Neural progenitor cell (in vitro differentiated cells): ENCODE measurements around the gene SVBP. TPM values are rescaled to one million over a fixed set of nuclear protein-coding genes. Genes with fewer than 3 reads are reported as not detected.
A peak's percentile ranks its signal among the peaks of the same experiment; 100 is the strongest.

Source experiments
- DNase-seq: peaks from one replicate; pipeline ENCODE4 v3.0.0-alpha.2; 2016; ENCODE audit warnings: low spot score
- H2AFZ ChIP-seq: fragments of 200-600 bp; sonication (generic); replicated peaks from 2 replicates; pipeline ENCODE4 v1.6.1; 2016; ENCODE audit warnings: antibody characterized with exemption
- H3F3A ChIP-seq: fragments of 200-600 bp; sonication (generic); 2 replicates; pipeline ENCODE4 v1.6.1; 2016; ENCODE audit warnings: antibody characterized with exemption, low read depth
- H3K27ac ChIP-seq: fragments of 200-600 bp; sonication (generic); 2 replicates; pipeline ENCODE4 v1.5.1; 2016; ENCODE audit warnings: mild to moderate bottlenecking
- H3K27me3 ChIP-seq: fragments of 200-600 bp; sonication (generic); 2 replicates; pipeline ENCODE4 v1.6.1; 2016; ENCODE audit warnings: mild to moderate bottlenecking, moderate library complexity
- H3K36me3 ChIP-seq: fragments of 200-600 bp; sonication (generic); 2 replicates; pipeline ENCODE4 v1.5.1; 2016
- H3K4me1 ChIP-seq: fragments of 200-600 bp; sonication (generic); 2 replicates; pipeline ENCODE4 v1.6.1; 2016; ENCODE audit warnings: mixed run types
- H3K4me2 ChIP-seq: fragments of 200-600 bp; sonication (generic); 2 replicates; pipeline ENCODE4 v1.6.1; 2016
- H3K4me3 ChIP-seq: fragments of 200-600 bp; sonication (generic); 2 replicates; pipeline ENCODE4 v1.5.1; 2016
- H3K79me2 ChIP-seq: fragments of 200-600 bp; sonication (generic); 2 replicates; pipeline ENCODE4 v1.6.1; 2016; ENCODE audit warnings: low read depth
- H3K9ac ChIP-seq: fragments of 200-600 bp; sonication (generic); 2 replicates; pipeline ENCODE4 v1.6.1; 2016
- H3K9me3 ChIP-seq: fragments of 200-600 bp; sonication (generic); 2 replicates; pipeline ENCODE4 v1.5.1; 2016; ENCODE audit warnings: low read depth
- H4K20me1 ChIP-seq: fragments of 200-600 bp; sonication (generic); 2 replicates; pipeline ENCODE4 v1.6.1; 2016; ENCODE audit warnings: low read depth
- H3K27ac Mint-ChIP-seq: 3 replicates; pipeline ENCODE4 v1.8.0; 2021; ENCODE audit warnings: mixed read lengths
- H3K27me3 Mint-ChIP-seq: 2 replicates; pipeline ENCODE4 v1.8.0; 2022; ENCODE audit warnings: low read depth, mild to moderate bottlenecking, inconsistent platforms, moderate library complexity, mixed read lengths; ENCODE audit not compliant: insufficient read depth
- H3K36me3 Mint-ChIP-seq: 3 replicates; pipeline ENCODE4 v1.8.0; 2021; ENCODE audit warnings: mixed read lengths
- H3K4me1 Mint-ChIP-seq: 3 replicates; pipeline ENCODE4 v1.8.0; 2021; ENCODE audit warnings: mixed read lengths
- H3K4me3 Mint-ChIP-seq: 3 replicates; pipeline ENCODE4 v1.8.0; 2021; ENCODE audit warnings: mild to moderate bottlenecking, moderate library complexity, mixed read lengths
- H3K9me3 Mint-ChIP-seq: 3 replicates; pipeline ENCODE4 v1.8.0; 2020; ENCODE audit warnings: mixed read lengths
- EZH2 ChIP-seq: fragments of 200-600 bp; sonication (generic); IDR thresholded peaks from 2 replicates; pipeline ENCODE4 v1.6.1; 2017; ENCODE audit warnings: antibody characterized with exemption, mild to moderate bottlenecking, moderate library complexity
- EZH2phosphoT487 ChIP-seq: fragments of 200-600 bp; sonication (generic); IDR thresholded peaks from 2 replicates; pipeline ENCODE4 v1.6.1; 2017; ENCODE audit warnings: antibody characterized with exemption
- total RNA-seq: library from RNA; depleted of rRNA; stranded (reverse); fragments of >200 nt; gene quantifications from 2 replicates; pipeline ENCODE4 v1.2.3, GENCODE V29; 2015; ENCODE audit warnings: low replicate concordance
- TF ChIP-seq, protein P1 (sequence below): fragments of 200-600 bp; sonication (generic); IDR thresholded peaks from 2 replicates; pipeline ENCODE4 v1.5.1; 2017; ENCODE audit warnings: antibody characterized with exemption, mild to moderate bottlenecking

The SVBP gene
- total RNA-seq, 1 donor from 2014 or later = 103 TPM

DNA sequence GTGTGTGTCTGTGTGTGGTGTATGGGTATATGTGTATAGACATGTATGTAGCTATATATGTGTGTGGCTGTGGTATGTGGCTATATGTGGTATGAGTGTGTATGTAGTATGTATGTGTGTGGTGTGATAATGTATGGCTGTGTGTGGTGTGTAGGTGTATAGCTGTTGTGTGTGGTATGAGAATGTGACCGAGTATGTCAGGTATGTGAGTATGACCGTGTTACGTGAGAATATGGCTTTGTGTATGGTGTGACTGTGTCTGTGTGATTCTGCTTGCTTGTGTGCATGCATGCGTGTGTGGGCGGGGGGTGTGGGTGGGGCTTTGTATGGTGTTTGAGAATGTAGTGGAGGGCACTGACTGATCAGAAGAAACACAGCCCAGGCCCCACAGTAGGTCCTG is 32.7 kb upstream of the SVBP start:
- no peak overlapping the region for H3K9ac ChIP-seq
- Mint-ChIP-seq H3K4me3 (no peak overlapping the region), H3K27ac (no peak overlapping the region), H3K4me1 (peaks cover 16% of the 10 kb centered on the region), H3K27me3 (peaks cover 5% of the 10 kb centered on the region), H3K36me3 (peaks cover 51% of the 10 kb centered on the region), H3K9me3 (peaks cover 24% of the 10 kb centered on the region)
- peaks cover 12% of the 10 kb centered on the region for H3K4me1 ChIP-seq
- peaks cover 14% of the 10 kb centered on the region for H4K20me1 ChIP-seq
- H2AFZ ChIP-seq = no peak overlapping the region
- peaks cover 9% of the 10 kb centered on the region for H3F3A ChIP-seq
- H3K36me3 ChIP-seq = peaks cover 4% of the 10 kb centered on the region
- no peaks in the 10 kb centered on the region for H3K9me3 ChIP-seq
- no peaks in the 10 kb centered on the region for H3K27me3 ChIP-seq
- H3K79me2 ChIP-seq = peaks cover 32% of the 10 kb centered on the region
- no peak for TF ChIP-seq EZH2phosphoT487
- TF ChIP-seq, protein P1, sequence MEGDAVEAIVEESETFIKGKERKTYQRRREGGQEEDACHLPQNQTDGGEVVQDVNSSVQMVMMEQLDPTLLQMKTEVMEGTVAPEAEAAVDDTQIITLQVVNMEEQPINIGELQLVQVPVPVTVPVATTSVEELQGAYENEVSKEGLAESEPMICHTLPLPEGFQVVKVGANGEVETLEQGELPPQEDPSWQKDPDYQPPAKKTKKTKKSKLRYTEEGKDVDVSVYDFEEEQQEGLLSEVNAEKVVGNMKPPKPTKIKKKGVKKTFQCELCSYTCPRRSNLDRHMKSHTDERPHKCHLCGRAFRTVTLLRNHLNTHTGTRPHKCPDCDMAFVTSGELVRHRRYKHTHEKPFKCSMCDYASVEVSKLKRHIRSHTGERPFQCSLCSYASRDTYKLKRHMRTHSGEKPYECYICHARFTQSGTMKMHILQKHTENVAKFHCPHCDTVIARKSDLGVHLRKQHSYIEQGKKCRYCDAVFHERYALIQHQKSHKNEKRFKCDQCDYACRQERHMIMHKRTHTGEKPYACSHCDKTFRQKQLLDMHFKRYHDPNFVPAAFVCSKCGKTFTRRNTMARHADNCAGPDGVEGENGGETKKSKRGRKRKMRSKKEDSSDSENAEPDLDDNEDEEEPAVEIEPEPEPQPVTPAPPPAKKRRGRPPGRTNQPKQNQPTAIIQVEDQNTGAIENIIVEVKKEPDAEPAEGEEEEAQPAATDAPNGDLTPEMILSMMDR = no peak
- TF ChIP-seq EZH2 = no peak
- DNase-seq = no peak
- H3K4me2 ChIP-seq = no peak overlapping the region
- H3K4me3 ChIP-seq = no peak overlapping the region
- no peak overlapping the region for H3K27ac ChIP-seq

DNA sequence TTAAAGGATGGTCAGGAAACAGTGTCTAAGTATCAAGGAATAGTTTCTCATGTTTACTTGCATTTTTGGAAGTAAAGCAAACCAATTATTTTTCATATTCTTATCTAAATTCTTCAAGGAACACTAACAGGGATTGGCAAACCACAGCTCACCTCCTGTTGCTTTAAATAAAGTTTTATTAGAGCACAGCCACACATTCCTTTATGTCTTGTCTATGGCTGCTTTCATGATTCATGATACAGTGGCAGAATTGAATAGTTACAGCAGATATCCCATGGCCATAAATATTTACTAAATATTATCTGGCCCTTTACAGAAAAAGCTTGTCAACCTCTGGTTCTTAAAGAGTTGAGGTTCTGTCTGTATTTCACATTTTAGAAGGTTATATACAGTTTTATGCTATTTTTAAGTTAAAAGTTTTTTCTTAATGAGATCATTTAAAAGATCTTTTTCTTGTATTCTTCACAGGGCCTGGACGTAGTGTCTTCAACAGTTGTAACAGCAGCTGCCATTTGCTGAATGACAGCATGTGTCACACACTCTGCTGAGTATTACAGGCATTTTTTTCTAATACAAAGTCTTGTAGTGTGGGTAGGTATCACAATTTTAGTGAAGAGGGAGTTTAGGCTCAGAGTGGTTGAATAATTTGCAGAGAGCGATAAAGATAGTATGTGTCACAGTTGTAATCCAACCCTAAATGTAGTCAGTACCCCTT is 31.8 kb upstream of the SVBP start:
- peaks cover 14% of the 10 kb centered on the region for H4K20me1 ChIP-seq
- H3K9ac ChIP-seq = no peak overlapping the region
- no peaks in the 10 kb centered on the region for H3K27me3 ChIP-seq
- H3K4me2 ChIP-seq = no peak overlapping the region
- no peaks in the 10 kb centered on the region for H3K9me3 ChIP-seq
- H3K27ac ChIP-seq = no peak overlapping the region
- H2AFZ ChIP-seq = no peak overlapping the region
- peaks cover 12% of the 10 kb centered on the region for H3F3A ChIP-seq
- Mint-ChIP-seq H3K4me1 (peaks cover 16% of the 10 kb centered on the region), H3K36me3 (peaks cover 49% of the 10 kb centered on the region), H3K27ac (no peak overlapping the region), H3K4me3 (peak overlapping the region; percentile 48), H3K9me3 (peaks cover 23% of the 10 kb centered on the region), H3K27me3 (peaks cover 5% of the 10 kb centered on the region)
- H3K79me2 ChIP-seq = peaks cover 32% of the 10 kb centered on the region
- peaks cover 12% of the 10 kb centered on the region for H3K4me1 ChIP-seq
- DNase-seq = no peak
- H3K36me3 ChIP-seq = peaks cover 4% of the 10 kb centered on the region
- TF ChIP-seq EZH2 (no peak), EZH2phosphoT487 (no peak)
- TF ChIP-seq, protein P1 = no peak
- H3K4me3 ChIP-seq = no peak overlapping the region

DNA sequence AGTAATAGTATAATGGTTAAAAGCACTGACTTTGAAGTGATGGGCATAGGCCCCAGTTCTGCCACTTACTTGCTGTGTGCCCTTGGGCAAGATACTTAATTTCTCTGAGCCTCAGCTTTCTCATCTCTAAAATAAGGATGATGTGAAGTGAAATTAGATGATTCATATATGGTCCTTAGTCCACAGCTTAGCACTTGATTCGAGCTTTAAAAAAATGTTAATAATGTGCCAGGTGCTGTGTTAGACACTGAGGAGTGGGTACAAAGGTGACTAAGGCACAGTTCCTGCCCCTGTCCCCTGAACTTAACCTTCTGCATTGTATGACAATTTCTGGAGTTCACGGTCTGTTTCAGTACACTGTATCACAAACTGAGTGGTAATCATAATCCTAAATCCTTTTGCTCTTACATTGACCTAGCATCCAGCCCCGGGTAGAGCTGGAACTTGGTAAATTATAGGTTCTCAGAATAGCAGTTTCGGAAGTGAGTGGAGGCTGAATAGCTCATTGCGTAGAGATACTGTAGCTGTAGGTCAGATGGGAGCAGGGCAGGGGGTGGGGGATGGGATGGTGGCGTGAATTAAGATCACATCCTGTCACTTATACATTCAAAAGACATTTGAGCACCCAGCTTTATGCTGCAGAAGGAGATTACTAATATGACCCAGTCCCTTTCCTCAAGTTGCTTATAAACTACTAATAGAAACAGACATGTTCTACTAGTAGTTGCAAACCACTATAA is 30.7 kb upstream of the SVBP start:
- no peak overlapping the region for H2AFZ ChIP-seq
- H3K4me3 ChIP-seq = peak overlapping the region; percentile 78
- H3F3A ChIP-seq = peaks cover 12% of the 10 kb centered on the region
- no peaks in the 10 kb centered on the region for H3K27me3 ChIP-seq
- H3K4me3 Mint-ChIP-seq = peak overlapping the region; percentile 95
- peaks cover 12% of the 10 kb centered on the region for H3K4me1 ChIP-seq
- DNase-seq = no peak
- peak overlapping the region; percentile 93 for H3K4me2 ChIP-seq
- H3K27ac Mint-ChIP-seq = no peak overlapping the region
- peaks cover 20% of the 10 kb centered on the region for H3K9me3 Mint-ChIP-seq
- H3K36me3 ChIP-seq = peaks cover 4% of the 10 kb centered on the region
- H3K36me3 Mint-ChIP-seq = peaks cover 43% of the 10 kb centered on the region
- peaks cover 2% of the 10 kb centered on the region for H3K27me3 Mint-ChIP-seq
- H3K27ac ChIP-seq = no peak overlapping the region
- peaks cover 14% of the 10 kb centered on the region for H4K20me1 ChIP-seq
- TF ChIP-seq, protein P1 = no peak
- TF ChIP-seq EZH2 (no peak), EZH2phosphoT487 (no peak)
- H3K9me3 ChIP-seq = no peaks in the 10 kb centered on the region
- H3K4me1 Mint-ChIP-seq = peaks cover 16% of the 10 kb centered on the region
- peaks cover 32% of the 10 kb centered on the region for H3K79me2 ChIP-seq
- peak overlapping the region; percentile 57 for H3K9ac ChIP-seq
